ENCODE results near the gene COMMD7.
"Not testable (repeated sequence)": the region's sequence is repeated elsewhere in the genome, so short reads cannot be mapped to it uniquely, and the experiment has no call there.

Gene COMMD7

DNA sequence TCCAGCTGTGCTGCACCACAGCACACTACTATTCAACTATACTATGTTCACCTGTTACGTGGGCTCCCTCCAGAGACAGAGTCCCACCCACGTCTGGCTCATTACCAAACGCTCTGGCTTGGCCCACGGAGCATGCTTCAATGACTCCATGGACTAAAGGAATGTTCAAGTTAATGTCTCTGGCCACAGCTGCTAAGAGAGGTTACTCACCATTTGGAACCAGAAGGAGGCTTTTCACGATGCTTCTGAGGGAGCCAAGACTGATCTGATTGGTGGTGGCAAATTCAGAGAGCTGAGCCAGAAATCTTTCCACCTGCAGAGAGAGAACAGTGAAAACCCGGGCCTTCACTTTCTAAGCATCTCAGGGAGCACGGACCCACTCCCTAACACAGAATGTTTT, 15.6 kb downstream of the COMMD7 start:
- DNase-seq = no peak

GRCh38 chr20:32718749-32719348, 24.4 kb downstream of the COMMD7 start:
- no peak for DNase-seq

DNA sequence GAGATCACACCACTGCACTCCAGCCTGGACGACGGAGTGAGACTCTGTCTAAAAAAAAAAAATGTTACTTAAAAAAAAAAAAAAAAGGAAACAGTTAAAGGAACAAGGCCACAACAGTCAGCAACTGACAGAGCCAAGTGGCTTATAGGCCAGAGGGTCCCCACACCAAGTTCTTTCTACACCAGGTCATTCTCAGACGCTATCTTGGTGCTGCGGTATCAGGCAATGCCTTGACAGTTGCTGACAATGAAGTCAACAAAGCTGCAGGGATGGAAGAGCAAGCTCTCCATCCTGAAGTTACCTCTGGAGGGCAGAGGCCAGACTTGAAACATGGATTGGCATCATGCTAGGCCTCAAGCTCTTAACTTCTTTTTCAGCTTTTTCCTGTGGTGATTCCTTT, 31.9 kb downstream of the COMMD7 start:
- DNase-seq = no peak

- no peak for DNase-seq
These were observed 33.6 kb downstream of the COMMD7 start for GRCh38 chr20:32709632-32710121.

DNA sequence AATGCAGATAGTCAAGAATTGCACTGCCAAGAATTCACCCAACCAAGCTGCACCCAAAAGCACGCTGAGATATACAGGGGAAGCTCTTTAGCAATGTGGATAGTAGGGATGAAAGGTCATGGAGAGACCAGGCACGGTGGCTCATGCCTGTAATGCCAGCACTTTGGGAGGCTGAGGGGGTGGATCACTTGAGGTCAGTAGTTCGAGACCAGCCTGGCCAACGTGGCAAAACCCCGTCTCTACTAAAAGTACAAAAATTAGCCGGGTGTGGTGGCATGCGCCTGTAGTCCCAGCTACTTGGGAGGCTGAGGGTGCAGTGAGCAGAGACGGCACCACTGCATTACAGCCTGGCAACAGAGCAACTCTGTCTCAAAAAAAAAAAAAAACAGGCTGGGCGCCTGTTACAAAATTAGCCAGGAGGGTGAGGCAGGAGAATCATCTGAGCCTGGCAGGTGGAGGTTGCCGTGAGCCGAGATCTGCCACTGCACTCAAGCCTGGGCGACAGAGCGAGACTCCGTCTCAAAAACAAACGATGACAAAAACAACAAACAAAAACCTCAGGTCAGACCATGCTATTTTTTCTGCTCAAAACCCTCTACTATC, 34.1 kb downstream of the COMMD7 start:
- not testable (repeated sequence) for DNase-seq

GRCh38 chr20:32707691-32708581, 35.3 kb downstream of the COMMD7 start:
- no peak for DNase-seq

DNA sequence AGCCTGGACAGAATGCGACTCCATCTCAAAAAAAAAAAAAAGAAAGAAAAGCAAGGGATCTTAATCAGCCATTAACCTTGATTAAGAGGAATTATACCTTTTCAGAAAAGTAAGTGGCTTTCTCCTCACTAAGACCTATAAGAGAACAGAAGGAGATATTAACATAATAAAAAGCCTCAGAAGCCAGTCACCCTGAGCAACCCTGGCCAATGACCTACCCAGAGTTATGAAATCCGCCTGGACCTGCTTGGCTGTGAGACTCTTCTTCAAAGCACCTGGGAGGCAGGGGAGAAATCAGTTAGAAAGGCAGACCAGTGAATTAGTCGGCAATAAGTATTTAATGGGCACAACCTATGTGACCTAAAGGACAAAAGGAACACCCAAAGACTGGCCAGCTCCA, 36.8 kb downstream of the COMMD7 start:
- no peak for DNase-seq

DNA sequence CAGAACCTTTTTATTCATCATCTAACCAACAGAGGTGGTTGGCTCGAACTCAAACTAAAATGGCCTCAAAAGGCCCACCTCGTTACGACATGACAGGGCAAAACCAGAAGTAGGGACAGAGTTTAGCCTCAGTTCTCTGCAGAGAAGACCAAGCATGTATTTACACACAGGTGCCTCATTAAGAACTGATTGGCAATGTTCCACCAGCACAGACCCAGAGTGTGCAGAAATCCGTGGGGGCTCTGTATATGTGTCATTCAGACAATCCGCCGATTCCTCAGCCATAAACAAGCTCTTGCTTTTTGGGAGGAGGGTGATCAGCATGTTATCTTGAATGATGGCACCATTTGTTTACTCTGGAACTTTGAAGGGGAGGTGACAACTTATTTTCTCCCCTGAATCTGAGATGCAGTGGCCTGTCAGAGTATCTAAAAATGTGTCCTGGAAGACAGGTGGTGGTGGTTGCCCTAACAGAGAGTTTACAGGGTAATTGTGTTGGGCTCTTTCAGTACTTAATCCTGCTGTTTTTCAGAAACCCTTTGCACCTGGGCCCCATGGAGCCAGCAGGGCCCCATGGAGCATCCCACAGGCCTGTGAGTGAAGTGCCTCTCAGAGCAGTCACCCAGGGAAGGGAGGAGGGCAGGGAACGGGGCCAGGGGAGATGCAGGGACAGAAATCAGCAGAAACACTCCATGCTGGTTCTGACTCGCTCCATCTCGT, 40.4 kb downstream of the COMMD7 start:
- no peak for DNase-seq

- no peak for DNase-seq
These were observed 45.7 kb downstream of the COMMD7 start for GRCh38 chr20:32697608-32698007.

GRCh38 chr20:32695089-32695488, 48.2 kb downstream of the COMMD7 start:
- no peak for DNase-seq

DNA sequence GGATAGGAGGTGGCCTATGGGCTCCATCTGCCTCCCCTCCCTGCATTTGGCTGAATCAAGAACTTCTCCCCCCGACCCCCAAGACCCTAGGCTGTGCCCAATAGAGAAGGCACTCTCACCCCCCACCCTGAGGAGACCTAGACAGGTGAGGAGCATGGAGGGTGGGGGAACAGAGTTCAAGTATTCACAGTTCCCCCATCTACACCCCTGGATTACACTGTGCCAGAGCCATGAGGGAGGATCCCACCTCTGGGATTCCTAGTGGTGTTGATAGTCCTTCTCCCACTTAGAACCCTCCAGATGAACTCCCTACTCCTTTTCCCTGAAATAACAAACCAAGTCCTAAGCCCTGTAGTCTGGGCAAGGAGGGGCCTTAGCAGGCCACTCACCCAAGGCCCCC, 54.3 kb downstream of the COMMD7 start:
- DNase-seq = not testable (repeated sequence)

GRCh38 chr20:32687180-32687532, 56.1 kb downstream of the COMMD7 start:
- DNase-seq = no peak

GRCh38 chr20:32686530-32687179, 56.6 kb downstream of the COMMD7 start:
- DNase-seq = no peak

GRCh38 chr20:32685541-32686529, 57.4 kb downstream of the COMMD7 start:
- no peak for DNase-seq

GRCh38 chr20:32682508-32682987, 60.7 kb downstream of the COMMD7 start:
- DNase-seq = no peak

DNA sequence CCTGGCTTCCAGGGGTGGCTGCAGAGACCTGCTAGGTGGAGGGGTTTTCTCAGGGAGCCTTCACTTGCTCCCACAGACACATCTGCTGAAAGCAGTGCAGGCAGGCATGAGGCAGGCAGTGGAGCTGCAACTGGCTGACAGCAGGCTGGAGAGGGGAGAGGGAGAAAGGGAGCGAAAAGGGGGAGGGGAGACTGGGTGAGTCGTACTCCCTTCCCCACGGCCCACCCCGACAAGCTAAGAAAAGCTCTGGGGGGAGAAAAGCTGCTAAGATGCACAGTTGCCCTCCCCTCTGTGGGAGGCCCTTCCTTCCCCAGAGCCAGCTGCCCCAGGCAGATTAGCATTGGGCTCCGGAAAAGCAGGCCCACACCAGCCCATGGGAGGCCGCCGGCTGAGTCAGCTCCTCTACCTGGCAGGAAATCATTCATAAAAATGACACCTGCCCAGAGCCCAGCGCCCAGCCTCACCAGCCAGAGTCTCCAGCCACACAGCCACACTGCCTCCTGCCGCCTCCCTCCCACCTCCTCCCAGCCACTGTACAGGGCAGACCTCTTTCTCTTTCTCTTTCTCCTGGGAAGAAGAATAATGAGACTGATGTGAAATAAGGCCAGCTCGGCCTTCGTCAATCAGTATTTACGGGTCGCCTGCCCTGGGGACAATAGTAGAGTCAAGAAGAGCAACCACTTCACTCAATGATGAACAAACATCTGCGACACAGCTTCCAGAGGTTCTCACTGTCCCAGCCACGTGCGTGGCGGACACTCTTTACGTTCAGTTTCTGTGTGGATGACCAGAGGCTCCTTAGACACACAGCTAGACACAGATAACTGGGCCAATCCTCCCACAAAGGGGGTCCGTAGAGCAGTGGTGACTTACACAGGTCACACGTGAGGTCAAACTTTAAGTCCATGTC, 61.8 kb downstream of the COMMD7 start:
- DNase-seq = no peak

DNA sequence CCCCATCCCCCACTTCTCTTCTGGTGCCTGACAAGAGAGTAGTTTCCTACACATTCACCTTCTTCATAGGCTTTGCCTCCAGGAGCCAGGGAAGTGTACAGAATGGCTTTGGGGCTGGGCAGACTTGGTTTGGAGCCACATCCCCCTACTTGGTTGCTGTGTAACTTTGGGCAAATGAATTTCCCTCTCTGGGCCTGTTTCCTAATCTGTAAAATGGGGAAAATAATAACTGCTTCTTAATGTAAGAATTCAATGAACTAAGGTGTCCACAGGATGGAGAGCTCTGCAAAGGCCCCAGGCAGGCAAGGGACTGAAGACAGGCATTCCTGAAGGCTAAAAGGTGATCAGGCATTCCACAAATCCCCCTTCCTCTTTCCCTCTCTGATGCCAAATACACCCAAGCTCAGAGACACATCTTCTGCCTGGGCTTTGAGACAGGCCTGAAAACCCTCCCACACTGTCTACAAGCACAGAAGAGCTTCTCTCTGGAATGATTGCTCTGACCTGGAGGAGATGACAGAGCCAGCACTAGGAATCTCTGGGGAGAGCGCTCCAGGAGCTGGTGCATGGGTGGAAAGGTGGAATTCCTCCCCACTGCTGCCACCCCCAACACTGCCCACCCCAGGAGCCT, 62.6 kb downstream of the COMMD7 start:
- DNase-seq = no peak

- no peak for DNase-seq
These were observed 64.3 kb downstream of the COMMD7 start for GRCh38 chr20:32678948-32679347.

DNA sequence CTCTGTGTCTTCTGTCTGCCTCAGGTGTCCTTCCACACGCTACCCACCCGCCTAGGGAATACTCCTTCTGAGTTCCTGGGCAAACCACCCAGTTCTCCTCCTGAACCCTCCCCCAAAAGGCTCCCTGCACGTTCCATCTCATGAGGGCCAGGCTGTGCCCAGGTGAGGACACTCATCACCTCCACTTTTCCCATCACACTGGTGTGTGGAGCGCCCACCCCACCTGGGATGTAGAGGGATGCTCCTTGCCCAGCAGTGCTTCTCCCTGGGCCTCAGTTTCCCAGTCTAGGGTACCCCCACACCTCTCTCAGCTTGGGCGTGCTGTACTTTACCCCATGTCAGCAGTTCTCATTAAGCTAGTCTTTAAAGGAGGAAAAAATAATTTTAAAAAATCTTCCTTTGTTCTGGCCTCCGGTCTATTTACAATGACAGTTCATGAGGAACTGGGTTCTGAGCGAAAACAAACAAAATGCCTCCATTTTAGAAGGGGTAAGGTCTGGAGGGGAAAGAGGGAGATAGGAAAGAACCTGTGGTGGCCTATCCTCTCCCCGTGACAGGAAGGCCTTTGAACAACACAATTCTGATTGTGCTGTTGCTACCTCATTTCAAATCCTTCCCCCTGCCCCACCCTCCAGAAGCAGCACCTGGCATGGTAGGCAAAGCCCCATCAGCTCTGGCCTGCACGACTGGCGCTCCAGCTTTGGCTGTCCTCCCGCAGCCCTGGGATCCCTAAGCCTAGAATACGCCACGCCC, 67.9 kb downstream of the COMMD7 start:
- DNase-seq = no peak
